Stimulated activated CD4-positive, alpha-beta T cell treated with anti-CD3 and anti-CD28 coated beads, TNF-alpha, amount 100 ng/mL, for 1 hour (primary cell): Measurements from ENCODE around the gene ME2.
"Not testable (repeated sequence)": the region's sequence is repeated elsewhere in the genome, so short reads cannot be mapped to it uniquely, and the experiment has no call there.

Source experiments
- DNase-seq, 3 donors: peaks; one replicate each; pipeline ENCODE4 v3.0.0-alpha.2; 2020; ENCODE audit warnings: low read depth in 3 of 3, low spot score in 1 of 3

The ME2 gene

DNA sequence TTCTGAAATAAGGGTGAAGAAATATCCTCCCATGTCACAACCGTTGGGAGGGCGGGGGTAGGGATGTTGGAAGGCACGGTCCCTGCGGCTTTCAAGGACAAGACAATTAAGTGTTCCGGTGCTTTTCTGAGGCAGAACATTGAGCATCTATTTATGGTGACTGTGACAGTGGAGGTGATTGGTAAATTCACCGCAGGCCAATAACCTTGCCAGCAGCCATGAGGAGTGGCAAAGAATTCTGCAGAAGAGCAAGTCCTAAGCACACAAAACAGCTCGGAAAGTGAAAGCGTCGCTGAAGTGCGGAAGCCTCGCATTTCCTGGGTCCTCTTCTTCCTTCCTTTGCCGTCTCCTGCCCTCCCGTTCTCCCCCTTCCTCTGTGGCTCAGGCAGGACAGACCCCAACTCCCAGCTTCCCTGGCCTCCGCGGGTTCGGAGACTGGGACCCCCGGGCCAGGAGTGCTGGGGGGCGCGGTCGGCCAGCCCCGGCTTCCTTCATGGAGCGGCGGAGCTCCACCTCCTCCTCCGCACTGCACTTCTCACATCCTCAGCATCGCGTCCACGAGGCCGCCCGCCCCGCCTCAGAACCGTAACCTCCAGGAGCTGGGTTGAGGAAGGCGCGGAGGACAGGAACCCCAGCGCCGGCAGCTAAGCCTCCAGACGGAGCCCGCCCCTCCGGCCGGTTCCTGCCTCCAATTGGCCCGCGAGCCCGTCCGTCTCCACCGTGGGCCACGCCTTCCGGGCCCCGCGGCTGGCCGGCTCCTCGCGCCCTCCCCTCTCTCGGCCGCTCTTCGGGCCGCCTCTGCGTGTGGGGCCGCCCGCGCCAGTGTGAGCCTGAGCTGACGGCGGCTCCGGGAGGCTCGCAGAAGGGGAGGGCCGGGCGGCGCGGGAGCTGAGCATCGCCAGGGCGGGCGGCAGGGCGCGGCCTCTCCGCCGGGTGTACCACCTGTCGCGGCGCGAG, at the start of gene ME2:
Gene ME2, plus strand, starts transcription at position 774 of the 957 bp plus-strand sequence. CDS start 16,703 bp downstream, outside the sequence.
- DNase-seq: peak; percentile 73 to 93 (median 79)

DNA sequence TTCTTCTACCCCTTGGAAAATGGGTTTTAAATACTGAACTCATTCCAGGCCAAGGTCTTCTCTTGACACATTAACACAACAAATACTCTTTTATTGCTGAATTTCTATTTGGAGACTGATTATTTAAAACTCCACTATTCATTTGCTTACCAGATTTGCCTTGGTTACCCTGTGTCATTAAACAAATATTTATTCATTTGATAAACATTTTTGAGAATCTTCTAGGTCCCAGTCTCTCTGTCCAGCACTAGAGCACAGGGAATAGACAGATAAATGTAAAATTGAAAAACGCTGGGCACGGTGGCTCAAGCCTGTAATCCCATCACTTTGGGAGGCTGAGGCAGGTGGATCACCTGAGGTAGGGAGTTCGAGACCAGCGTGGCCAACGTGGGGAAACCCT, 49.3 kb upstream of the ME2 start:
- DNase-seq: no peak

DNA sequence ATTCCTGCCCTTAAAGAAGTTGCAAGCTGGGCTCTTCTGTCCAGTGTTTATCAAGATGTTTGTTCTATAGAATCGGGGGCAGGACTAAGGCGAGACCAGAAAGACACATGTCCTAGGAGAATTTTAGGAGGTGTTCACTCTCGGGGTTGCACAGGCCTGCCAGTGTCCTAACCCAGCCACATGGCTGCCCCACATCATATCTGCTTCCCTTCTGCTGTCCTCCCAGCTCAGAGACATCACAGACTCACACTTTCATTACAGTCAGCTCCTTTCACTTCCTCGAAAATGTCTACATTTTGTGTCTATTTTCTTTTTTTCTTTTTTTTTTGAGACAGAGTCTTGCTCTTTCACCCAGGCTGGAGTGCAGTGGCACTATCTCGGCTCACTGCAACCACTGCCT, 48.4 kb upstream of the ME2 start:
- no peak for DNase-seq

DNA sequence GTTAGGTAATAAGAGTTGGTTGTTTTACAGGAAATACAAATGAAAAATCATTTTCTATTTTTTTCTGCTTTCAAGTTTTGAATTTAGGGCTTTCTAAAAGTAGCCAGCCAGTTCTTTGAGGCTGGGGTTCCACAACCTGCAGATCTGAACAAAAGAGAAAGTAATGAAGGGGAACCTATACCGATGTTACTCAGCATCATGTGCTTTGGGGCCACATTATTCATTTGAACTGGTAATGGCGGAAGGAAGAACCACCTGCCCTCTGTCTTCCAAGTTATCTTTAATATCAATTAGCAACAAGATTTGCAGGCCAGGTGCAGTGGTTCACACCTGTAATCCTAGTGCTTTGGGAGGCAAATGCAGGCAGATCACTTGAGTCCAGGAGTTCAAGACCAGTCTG, 46.2 kb upstream of the ME2 start:
- no peak for DNase-seq

DNA sequence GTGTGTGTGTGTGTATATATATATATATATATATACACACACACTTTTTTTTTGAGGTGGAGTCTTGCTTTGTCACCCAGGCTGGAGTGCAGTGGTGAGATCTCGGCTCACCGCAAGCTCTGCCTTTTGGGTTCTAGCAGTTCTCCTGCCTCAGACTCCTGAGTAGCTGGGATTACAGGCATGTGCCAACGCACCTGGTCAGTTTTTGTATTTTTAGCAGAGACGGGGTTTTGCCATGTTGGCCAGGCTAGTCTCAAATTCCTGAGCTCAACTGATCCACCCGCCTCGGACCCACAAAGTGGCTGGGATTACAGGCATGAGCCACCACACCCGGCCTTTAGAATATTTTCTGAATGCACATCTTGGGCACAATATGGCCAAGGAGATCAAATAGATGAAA, 45.4 kb upstream of the ME2 start:
- not testable (repeated sequence) for DNase-seq

DNA sequence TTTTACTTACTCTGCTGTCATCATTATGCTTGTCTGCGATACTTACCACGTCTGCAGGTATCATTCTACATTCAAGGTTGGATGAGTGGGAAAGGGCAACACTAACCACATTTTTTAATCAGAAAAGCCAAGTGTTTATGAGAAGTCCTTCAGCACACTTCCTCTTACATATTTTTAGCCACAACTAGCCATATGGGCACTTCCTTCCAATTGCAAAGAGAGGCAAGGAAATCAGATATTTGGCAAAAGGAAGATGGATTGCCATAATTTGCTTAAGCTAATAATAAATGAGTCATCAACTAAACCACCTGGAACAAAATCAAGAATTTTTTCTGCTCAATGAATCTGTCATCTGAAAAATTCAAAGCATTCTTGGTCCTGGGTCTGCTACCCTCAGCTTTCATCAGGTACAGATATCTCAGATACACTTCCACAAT, 42.4 kb upstream of the ME2 start:
- no peak for DNase-seq

DNA sequence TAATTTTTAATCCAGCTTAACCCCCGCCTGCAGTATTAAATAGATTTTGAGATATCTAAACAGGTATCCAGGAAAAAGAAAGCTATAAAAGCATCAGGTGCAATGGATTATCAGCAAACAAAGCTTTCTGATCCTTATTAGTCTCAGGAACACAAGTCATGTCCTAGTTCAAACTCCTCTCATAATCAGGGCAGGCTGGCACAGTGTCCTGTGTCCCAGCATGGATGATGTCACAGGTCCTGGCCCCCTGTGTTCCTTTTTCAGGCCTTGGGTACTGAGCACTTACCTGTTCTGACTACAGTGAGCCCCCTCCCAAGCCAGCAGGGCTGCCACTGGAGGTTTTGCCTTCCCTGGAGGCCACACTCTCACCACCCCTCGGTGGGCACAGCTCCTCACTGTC, 39.6 kb upstream of the ME2 start:
- DNase-seq: no peak

DNA sequence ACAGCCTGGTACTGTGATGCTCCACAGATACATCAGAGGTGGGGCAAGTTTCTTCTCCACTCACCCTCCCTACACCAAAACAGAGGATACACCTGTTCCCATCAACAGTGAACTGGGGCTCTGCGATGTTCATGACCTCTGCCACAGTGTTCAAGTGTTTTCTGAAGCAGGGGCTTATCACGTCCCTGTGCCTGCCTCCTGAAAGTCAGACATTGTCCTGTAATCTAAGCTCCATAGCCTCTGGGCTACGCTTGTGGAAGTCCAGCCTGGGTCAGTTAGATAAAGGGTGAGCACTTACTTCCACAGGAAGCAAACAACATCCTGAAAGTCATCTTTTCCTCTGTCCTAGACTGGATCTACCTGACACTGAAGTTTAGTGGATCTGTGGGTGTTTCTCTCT, 38.9 kb upstream of the ME2 start:
- no peak for DNase-seq

DNA sequence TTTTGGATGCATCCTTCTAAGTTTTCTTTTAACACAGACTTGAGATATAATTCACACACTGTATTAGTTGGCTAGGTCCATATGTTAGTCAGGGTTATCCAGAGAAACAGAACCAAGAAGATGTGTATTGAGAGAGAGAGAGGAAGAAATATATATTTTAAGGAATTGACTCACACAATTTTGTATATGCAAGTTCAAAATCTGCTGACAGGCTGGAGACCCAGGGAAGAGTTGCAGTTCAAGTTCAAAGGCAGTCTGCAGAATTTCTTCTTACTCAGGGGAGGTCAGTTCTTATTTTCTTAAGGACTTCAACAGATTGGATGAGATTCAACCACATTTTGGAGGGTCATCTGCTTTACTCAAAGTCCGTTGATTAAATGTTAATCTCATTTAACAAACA, 36.1 kb upstream of the ME2 start:
- no peak for DNase-seq

DNA sequence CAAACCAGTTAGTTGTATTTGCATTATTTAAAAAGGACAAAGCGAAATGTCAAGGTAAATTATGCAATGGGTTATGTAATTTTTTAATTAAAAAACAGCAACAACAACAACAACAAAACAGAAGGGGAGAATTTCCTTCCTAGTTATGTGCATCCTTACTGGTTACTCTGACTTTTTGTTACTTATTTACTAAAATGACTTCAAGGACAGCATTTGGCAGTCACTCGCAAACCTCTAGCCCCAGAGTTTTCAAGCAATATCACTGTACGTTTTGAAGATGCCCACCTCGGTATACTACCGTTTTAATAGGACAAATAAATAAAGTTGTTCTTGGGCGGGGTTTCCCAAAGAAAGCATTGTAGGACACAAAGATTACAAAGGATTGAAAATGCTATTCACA, 34.4 kb upstream of the ME2 start:
- DNase-seq: no peak

DNA sequence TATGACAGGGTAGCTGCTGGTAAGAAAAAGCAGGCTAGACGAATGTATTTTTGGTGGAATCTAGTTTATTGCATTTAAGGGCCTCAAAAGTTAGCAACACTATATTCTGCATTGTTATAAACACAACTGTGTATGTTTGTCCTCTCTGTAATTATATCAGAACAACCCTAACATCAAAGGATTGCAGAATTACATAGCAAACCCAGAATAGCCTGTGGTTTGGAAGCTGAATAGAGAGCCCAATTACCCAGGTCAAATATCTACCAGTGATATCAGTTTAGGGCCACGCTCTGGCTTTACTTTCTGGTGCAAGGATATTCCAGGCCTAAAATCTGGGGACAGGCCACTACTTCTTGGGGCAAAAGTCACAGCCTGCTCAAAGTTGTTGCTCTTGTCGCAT, 34.0 kb upstream of the ME2 start:
- no peak for DNase-seq

DNA sequence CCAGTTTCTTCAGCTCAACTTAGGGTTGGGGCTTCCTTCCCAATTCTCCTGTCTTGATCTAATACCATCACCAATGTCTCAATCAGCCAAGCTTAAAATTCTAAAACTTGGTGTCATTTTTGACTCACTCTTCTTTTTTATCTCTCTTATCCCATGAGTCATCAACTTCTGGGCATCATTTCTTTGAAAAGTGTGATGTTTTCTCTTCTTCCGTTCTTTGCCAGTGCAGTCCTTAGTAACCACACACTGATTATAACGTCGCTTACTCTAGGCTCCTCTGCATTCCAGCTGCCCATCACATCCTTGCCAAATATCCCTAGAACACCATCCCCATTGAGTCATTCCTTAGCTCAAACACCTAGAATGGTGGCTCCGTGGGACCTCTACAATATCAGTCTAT, 31.7 kb upstream of the ME2 start:
- DNase-seq: no peak

DNA sequence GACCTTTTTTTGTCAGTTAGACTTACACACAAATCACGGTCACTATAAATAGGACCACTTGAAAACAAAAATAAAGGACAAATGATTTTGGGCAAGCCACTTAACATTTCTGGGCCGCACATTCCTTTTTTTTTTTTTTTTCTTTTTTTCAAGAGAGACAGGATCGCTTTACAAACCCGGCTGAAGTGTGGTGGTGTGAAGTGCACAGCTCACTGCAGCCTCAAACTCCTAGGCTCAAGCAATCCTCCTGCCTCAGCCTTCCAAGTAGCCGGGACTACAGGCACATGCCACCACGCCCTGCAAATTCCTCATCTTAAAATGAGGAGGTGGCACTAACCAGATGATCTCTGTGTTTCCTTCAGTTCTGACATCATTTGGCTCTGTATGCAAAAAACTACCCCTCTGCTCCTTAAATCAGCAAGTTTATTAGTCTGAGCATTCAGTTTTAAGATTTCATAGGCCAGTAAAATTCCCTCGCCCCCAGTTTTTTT, 30.8 kb upstream of the ME2 start:
- no peak for DNase-seq

DNA sequence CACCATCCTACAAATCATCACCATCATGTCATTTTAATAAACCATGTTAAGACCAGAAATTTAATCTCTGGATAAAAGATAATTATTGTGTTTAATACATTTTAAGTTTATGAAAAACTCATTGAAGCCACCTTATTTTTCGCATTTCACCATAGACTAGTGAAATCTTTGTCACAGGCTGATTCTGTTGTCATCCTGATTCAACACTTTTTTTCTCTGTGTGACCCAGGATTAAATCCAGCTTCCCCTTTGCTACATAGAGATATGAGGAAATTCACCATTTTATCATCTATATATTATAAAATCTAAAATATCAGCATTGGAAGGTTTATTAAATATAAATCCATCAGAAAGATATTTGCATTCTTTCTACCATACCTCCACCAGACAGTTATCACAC, 29.9 kb upstream of the ME2 start:
- DNase-seq: no peak

DNA sequence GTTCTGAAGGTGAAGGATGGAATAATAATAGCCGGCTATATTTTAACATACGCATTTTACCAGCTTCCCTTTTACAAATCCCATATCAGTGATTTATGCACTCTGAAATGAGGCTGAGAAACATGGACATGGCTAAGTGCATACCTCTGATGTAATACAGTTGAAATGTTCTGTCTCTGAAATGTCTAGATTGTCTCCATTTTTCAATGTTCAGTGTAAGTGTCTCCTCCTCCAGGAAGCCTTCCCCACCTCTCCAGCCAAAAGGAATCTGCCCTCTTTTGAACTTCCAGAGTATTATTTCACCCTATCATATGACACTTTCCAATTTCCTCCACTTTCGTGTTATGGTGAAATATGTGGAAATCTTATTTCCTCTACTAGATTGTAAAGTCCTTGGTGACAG, 29.5 kb upstream of the ME2 start:
- no peak for DNase-seq

DNA sequence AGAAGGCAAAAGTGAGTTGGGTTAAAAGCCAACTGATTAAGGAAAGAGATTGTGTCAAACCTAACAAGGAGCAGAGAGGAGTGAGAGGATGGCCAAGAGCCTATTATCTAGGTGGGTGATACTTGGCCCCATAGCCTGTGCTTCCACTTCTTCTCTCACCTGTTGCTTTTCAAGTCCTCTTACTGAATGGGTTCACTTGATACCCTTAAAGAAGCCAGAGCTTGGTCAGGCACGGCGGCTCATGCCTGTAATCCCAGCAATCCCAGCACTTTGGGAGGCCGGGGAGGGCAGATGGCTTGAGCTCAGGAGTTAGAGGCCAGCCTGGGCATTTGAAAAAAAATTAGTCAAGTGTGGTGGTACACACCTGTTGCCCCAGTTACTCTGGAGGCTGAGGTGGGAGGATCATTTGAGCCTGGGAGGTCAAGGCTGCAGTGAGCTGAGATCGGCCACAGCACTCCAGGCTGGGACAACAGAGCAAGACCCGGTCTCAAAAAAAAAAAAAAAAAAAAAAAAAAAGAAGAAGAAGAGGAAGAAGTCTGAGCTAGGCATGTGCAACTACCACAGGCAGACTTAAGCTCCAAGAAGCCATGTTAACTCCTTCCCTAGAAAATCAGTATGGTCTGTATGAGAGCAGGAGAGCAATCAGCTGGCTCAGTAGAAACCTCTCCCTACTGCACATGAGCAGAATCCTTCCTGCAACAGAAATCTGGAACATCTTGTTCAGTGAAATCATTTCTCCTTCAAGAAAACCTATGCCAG, 28.4 kb upstream of the ME2 start:
- DNase-seq: no peak

DNA sequence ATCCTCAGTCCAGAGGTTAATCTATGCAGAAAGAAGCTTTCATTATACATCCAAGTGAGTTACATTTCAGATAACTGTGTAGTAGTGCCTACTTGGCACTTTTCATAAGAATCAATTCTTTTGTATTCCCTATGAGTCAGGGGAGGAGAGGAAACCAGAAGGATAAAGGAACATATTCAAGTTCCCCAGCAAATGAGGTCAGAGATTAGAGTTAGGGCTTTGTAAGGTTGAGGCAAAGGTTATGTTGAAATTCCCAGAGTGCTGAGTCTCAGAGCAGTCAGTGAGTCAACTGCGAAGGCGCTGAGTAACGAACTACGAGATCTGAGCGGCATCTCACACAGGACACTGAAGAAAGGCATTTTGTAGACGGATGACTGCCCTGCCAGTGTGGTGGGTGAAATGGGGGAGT, 25.1 kb upstream of the ME2 start:
- DNase-seq: no peak

DNA sequence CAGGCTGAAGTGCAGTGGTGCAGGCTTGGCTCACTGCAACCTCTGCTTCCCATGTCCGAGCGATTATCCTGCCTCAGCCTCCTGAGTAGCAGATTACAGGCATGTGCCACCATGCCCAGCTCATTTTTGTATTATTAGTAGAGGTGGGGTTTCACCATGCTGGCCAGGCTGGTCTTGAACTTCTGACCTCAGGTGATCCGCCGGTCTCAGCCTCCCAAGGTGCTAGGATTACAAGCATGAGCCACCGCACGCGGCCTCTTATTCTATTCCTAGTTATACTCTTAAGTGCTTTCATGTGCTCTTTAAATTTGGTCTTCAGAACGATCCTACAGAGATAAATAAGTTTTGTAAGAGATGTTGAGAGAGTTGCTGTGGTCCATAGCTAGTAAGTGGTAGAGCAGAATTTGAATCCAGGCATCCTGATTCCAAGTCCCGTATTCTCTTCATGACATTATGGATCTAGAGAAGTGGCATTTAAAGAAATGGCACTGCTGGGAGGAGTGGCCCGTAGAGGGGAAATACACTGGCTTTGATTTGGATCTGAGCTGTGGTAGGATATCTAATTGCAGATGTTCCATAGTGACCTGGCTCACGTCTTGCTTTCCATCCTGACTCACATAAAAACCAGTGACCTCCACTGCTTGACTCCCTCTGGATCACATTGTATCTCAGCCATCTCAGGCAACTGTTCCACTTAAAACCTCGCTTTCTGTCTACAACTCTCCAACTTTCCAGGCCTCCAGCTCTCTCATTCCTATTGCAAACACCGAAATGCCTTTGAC, 22.8 kb upstream of the ME2 start:
- DNase-seq: no peak

DNA sequence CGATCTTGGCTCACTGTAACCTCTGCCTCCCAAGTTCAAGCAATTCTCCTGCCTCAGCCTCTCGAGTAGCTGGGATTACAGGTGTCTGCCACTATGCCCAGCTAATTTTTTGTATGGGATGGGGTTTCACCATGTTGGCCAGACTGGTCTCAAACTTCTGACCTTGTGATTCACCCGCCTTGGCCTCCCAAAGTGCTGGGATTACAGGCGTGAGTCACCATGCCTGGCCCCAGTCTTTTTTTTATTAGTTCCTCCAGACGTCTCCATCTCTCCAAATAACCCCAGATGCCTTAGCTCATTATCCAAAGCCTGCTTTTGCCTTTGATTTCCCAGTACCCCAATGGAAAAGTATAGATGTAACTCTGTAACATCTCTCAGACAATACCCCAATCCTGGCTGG, 21.8 kb upstream of the ME2 start:
- not testable (repeated sequence) for DNase-seq

DNA sequence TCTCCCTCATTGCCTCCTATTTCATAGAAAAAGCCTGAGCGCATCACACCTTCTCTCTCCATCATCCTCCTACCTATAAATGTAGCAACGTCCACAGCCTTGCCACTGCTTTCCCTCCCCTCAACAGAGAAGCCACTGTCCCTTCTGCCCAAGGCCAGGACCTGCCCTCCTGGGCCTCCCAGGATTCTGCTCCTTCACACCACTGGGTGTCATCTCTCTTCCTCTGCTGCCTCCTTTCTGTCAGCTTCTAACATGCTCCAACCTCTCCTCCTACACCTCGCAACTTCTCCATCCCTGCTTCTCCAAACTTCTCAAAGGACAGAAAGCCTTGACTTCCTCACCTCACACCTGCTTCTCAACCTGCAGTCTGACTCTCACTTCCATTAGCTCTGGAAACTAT, 21.2 kb upstream of the ME2 start:
- no peak for DNase-seq

DNA sequence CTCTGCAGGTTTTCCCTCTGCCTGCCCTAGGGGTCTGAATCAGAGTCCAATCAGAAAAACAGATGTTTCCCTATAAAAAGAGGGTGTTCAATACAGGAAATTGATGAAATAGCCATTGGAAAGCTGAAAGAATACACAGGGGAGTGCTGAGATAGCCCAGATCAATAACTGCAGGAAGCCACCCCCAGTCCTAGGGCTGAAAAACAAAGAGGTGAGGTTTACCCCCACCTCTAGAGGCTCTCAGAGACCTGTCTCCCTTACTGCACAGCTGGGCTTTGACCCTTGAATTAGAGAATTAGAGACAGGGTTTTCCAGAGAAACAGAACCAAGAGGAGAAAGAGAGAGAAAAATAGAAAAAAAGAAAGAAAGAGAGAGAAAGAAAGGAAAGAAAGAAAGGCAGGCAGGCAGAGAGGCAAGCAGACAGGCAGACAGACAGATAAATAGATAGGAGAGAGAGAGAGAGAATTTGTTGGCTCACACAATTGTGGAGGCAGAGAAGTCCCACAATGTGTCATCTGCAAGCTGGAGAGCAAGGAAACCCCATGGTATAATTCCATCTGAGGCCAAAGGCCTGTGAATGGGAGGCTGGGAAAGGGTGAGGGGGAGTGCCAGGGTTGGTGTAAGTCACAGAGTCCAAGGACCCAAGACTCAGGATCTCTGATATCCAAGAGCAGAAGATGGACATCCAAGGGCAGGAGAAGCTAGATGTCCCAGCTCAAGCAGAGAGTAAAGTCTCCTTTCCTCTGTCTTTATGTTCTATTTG, 18.9 kb upstream of the ME2 start:
- DNase-seq: no peak
